Measurements from ENCODE around the gene FBXO21.
"Not testable (repeated sequence)": the region's sequence is repeated elsewhere in the genome, so short reads cannot be mapped to it uniquely, and the experiment has no call there.

The FBXO21 gene, protein sequence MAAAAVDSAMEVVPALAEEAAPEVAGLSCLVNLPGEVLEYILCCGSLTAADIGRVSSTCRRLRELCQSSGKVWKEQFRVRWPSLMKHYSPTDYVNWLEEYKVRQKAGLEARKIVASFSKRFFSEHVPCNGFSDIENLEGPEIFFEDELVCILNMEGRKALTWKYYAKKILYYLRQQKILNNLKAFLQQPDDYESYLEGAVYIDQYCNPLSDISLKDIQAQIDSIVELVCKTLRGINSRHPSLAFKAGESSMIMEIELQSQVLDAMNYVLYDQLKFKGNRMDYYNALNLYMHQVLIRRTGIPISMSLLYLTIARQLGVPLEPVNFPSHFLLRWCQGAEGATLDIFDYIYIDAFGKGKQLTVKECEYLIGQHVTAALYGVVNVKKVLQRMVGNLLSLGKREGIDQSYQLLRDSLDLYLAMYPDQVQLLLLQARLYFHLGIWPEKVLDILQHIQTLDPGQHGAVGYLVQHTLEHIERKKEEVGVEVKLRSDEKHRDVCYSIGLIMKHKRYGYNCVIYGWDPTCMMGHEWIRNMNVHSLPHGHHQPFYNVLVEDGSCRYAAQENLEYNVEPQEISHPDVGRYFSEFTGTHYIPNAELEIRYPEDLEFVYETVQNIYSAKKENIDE

DNA sequence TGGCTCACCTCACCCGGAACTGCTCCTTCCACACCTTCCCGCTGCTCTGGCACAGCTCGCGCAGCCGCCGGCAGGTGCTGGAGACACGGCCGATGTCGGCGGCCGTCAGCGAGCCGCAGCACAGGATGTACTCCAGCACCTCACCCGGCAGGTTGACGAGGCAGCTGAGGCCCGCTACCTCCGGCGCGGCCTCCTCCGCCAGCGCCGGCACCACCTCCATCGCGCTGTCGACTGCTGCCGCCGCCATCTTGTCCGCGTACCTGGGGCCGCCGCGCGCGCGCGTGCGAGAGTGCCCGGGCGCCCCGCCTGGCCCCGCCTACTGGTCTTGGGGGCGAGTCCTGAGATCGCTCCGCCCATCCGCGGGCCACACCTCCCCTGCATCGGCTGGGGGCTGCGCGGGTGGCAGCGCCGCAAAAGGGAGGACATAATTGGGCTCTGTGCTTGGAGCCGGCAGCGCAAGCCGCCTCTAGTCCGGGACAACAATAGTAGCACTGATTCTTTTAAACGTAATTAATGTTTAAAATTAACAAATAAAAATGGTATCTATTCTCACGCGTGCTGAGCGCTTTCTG lies at the start of gene FBXO21:
TSS of gene FBXO21 (minus strand) at position 261 of the 572 bp plus-strand sequence. CDS start at position 247, 14 bp downstream.
- peak; percentile 84 to 90 for DNase-seq (ENCODE audit: low read depth in 2 of 2)

DNA sequence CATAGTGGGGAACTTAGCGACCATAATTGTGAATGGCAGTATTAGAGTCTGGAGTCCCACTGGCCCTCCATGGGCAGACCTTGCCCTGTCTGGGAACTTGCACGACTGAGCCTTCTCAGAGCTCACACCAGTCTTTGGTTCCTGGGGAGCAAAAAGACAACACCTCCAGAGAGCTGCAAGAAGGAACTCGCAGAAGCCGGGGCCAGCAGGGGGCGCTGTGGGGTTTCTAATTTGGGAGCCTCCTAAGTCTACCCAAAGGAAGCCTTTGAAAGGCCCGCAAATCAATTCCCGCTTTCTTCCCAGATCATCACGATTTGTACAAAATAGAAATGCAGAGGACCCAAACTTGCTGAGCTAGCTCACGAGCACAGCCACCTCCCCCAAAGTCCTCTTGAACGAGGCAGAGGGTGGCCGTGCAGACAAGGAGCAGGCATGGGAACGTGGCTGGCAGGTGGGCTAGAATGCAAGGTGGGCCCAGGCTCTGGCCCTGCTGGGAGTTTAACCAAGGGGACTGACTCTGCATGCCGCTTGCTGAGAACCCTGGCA lies 46.3 kb upstream of the FBXO21 start:
- peak; percentile 71 to 96 for DNase-seq (ENCODE audit: low read depth in 2 of 2)

DNA sequence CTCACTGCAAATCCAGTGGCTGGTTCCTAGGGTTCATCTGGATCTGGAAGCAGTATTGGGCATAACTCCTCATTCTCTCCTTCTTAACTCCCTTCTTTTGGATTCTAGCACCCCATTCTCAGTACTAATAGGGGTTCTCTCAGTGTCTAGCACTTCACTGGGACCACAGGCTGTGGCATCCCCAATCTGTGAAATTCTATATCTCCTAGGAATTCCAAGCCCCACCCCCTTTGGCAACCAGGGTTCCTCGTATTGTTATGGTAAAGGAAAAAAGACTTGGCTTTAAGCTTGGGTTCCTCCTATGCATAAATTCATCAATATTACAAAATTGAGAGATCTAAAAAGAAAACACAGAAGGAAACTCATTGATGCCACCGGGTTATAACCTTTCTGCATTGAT lies 45.0 kb upstream of the FBXO21 start:
- no peak for DNase-seq (ENCODE audit: low read depth in 2 of 2)

DNA sequence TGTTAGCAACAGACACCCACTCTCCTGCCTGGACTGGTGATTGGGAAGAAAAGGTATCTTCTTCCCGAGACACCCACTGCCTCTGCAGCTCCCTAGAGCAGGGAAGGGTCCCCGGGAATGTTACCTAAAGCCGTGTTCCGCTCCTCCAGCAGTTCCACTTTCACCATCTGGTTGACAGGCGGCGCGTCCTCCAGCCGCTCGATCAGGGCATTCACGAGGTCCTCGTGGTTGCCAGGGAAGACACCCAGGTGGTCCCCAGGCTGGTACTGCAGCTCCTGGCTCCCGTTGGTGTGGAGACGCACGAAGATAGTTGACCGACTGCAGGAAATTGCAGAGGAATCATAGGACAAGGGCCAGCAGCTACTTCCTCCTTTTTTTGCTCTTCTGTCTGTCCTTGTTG lies 44.2 kb upstream of the FBXO21 start:
- DNase-seq (ENCODE audit: low read depth in 2 of 2): no peak

DNA sequence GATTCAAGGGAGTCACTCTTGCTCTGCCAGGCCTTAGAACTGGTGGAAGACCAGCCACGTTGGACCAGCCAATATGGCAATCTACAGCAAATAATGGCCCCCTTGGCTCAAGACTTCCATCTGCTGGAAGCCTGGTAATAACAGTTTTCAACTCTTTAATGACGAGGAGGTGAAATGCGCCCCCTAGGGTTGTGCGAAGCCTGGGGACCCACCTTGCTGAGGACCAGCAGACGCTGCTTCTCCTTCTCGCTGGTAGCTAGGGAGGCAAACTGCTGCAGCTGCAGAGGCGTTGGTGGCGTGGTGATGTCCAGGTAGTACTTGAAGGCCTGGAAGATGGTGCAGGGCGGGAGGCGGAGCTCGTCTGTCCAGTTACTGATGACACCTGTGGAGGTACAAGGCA lies 41.5 kb upstream of the FBXO21 start:
- DNase-seq (ENCODE audit: low read depth in 2 of 2): no peak

DNA sequence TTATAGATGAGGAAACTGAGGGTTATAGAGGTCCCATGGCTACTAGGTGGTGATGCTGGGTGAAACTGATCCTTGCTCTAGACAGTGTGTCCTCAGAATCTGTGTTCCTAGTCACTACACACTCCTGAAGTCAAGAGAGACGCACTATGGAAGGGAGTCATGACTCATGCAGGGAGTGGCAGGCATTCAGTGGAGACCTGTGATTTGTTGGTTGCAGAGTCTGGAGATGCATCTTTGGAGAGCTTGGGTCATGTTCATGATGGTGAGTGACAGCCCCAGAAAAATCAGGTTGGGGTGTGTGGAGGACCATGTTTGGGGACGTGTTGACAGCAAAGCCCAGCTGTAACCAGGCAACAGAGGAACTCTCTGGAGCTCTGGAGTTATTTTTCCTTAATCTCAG lies 38.0 kb upstream of the FBXO21 start:
- no peak for DNase-seq (ENCODE audit: low read depth in 2 of 2)

DNA sequence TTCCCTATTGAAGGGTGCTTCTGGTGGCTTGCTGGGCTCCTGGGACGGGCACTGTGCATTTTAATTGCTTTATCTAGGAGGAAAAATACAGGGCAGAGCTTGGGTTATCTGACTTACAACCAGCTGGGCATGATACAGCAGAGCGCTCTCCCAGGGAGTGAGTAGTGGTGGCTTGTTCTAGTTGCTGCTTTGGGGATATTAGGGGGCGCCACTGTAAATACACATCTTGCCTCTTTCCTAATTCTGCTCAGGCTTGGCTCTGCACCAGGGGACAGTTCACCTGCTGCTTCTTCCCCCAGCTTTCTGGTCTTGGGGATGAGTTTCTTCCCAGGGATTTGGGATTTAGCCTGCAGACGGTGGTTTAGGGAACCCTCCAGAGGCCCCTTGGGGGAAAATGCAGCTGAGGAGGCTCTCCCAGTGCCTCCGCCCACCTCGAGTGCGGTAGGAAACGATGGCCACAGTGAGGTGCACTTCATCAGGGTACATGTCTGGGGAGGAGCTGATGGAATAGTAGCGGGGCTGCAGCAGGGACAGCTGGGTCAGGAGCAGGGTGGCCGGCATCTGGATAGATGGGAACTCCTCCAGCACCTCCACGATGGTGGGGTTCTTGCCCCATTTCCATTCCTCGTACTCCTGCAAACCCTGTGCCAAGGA lies 36.9 kb upstream of the FBXO21 start:
- no peak for DNase-seq (ENCODE audit: low read depth in 2 of 2)

DNA sequence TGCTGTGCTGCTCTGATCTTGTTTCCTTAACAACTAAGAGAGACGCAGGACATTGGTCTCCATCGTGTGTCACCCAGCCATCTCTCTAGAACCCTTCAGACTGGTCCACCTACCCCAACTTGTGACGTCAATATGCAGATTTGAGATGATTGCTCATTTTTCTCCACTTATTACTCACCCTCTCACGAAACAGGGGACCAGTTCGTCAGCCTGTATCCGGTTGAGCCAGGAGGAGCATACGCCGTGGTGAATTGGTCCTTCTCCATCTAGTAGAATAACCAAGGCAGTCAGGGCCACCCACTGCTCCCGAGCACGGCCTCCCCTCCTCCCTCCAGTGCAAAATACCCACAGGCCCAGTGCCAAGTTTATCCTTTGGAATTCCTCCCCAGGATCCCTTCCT lies 36.2 kb upstream of the FBXO21 start:
- DNase-seq (ENCODE audit: low read depth in 2 of 2): no peak

DNA sequence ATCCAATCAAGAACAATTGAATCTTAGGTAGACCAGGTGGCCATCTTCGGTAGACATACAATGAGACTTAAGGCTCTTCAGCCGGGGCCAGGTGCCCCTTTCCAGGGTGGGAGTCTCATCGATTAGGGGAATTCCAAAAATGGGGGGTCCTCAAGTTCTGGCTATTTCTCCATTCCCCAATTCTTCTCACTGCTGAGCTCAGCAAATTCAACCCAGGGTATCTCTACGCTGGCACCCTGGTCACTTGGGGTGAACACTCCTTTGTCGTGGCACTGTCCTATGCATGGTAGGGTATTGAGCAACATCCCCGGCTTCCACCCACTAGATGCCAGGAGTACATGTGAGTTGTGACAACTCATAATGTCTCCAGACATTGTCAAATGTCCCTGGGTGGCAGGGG lies 34.9 kb upstream of the FBXO21 start:
- no peak for DNase-seq (ENCODE audit: low read depth in 2 of 2)

DNA sequence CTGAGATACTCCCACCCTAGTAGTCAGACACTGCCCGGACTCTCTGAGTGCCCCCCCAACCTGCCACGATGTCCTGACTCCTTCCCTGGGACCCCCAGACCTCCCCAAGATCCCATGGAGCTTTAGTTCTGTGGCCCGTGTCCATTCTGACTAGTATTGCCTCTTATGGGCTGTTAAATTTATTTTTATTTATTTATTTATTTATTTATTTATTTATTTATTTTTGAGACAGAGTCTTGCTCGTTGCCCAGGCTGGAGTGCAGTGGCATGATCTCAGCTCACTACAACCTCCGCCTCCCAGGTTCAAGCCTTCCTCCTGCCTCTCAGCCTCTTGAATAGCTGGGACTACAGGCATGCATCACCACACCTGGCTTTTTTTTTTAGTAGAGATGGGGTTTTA lies 30.7 kb upstream of the FBXO21 start:
- DNase-seq (ENCODE audit: low read depth in 2 of 2): not testable (repeated sequence)

DNA sequence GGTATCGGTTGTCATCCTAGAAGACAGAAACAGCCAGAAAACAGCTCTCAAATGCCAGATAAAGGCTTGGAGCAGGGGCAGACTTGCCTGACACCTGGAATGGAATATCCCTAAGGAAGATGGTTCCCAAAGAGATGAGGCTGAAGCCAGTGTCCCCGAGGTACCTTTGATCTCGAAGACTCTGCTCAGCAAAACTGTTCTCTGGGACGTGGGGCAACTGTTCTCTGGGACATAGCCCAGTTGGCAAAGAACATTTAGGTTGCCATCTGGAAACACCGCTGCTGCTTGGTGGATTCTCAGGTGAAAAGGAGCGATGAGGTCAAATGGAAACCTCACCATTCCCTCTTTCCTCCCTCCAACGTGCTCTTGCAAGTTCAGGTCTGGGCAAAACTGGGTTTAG lies 27.9 kb upstream of the FBXO21 start:
- no peak for DNase-seq (ENCODE audit: low read depth in 2 of 2)

DNA sequence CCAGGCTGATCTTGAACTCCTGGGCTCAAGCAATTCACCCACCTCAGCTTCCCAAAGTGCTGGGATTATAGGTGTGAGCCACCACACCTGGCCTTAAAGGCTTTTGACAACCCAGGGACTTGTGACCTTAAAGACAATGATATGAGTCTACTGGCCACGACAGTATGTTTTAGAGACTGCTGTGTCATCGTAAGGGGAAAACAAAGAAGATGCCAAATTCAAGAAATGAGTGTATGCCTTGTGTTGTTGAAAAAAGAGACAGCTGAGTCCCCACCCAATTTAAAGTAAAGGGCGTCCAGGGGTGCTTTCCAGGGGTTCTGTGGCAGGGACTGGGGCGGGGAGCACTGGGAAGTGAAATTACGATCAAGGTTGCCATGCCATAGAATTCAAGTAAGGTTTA lies 26.4 kb upstream of the FBXO21 start:
- no peak for DNase-seq (ENCODE audit: low read depth in 2 of 2)

DNA sequence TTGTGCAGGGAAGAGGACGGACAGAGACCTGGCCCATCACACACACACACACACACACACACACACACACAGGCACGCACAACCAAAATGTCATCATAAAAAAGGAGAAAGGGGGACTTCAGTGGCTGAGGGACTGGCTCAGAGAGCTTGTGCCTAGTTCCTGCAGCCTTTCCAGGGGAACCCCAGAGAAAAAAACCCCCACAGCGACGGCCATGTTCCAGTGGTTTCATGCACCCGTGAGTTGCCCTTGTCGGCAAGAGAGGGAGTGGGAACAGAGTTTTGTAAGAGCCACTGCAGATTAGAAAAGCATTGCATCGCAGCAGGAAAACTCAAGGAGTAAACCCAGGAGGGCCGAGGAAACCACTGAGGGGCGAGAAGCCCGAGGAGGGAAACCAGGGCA lies 24.5 kb upstream of the FBXO21 start:
- DNase-seq (ENCODE audit: low read depth in 2 of 2): no peak

DNA sequence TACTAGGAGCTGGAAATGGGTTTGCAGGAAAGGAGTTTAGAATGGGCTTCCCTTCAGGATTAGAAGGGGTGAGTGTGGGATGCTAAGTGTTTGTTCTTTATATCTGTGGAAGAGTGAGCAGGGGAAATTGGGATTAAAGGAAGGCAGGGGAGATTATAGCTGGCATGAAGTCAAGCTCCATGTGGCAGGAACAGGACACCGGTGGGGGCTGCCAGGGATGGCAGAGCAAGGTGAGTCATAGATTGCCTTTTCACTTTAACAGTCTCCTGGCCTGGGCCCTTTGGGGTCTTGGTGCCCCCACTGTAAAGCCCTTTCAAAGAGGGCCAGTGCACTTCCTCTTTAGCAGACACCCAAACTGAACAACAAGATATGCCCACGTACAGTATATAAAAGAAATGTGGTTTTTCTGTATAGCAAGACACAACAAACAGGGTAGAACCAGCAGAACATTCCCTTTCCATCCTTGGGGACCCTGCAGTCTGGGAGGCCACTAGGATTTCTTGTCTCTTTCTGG lies 23.1 kb upstream of the FBXO21 start:
- DNase-seq (ENCODE audit: low read depth in 2 of 2): no peak

DNA sequence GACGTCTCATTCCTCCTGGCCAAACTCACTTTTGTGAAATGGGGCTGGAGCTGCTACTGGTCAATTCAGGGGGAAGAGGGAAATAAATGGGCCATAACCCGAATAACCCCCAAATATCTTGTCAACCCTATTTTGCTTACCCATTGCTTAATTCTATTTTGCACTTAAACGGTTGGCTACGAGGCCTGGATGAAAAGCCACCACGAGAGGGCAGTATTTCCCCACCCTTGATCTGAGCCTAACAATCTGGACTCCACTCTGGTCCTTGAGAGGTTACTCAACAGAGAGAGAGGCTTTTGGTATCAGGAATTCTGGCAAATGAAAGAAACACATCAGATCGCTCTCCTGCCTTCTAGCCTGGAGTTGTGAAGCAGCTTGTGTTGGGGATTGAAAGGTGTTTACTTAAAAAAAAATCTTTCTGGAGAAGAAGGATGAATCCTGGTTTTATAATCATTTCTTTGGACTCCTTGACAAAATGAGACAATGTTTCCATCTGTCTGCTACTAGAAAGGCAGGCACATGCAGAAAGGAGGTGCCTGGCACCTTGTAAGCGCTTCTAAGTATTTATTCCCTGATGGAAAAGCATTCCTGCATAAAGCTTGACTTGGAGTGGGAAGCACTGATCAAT lies 22.4 kb upstream of the FBXO21 start:
- DNase-seq (ENCODE audit: low read depth in 2 of 2): peak; percentile 41 to 63

DNA sequence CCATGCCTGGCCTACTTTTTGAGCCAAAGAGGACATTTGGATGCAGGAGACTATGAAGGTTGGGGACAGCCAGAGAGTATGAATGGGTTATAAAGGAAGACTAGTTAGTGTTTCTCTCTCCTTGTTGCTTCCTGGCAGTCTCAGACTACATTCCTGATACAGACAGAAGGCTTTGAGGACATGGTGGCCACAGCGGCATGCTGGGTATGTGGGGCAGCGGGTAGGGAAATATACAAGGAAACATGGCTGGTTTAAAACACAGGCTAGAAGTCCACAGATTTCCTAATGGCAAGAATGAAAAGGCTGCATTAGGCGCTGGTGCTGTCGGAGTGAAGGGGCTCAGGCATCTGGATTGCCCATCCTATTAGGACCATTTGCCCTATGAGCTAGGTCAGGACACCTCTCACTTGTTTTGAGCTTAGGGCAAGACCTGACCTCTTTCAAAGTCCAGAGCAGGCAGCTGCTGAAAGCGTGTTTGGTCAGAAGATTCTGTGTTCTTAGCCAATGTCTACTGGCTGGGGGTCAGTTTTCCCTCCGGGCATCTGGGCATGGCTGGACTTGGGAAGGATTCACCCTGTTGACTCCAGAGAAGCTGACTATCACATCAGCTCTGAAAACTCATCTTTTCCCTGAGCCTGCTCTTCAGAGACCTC lies 20.1 kb upstream of the FBXO21 start:
- DNase-seq (ENCODE audit: low read depth in 2 of 2): no peak

DNA sequence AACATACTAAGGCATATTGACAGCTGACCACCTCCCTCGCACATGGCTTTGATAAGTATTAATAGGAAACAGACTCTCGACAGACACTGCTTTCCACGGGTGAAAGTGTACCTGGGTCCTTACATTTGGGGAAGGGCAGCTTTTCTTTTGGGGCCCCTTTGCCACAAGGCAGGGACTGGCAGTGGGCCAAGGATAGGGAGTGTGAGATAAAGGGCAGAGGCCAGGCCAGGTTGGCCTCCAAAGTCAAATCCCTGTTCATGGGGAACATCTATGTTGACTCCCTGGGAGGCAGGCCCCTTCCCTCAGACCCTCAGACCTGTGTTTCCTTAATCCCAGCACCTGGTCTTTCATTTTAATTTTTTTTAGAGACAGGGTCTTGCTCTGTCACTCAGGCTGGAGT lies 19.4 kb upstream of the FBXO21 start:
- no peak for DNase-seq (ENCODE audit: low read depth in 2 of 2)

DNA sequence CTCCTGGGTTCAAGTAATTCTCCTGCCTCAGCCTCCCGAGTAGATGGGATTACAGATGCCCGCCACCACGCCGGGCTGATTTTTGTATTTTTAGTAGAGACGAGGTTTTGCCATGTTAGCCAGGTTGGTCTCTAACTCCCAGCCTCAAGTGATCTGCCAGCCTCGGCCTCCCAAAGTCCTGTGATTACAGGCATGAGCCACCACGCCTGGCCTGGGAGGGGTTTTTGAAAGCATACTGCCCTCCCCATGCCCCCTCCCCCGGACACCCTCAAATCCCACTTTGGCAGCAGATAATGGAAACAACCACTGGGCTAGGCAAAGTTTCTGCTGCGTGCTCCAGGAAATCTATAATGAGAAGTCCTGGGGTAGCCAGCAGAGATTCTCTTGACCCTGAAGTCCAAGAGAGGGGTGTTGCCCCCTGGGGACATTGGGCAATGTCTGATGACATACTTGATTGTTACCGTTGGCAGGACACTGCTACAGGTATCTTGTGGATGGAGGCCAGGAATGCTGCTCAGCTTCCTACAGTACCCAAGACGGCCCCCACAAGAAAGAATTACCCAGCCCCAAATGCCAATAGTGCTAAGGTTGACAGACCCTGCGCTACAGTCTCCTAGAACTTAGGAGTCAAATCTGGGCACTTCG lies 18.7 kb upstream of the FBXO21 start:
- no peak for DNase-seq (ENCODE audit: low read depth in 2 of 2)

DNA sequence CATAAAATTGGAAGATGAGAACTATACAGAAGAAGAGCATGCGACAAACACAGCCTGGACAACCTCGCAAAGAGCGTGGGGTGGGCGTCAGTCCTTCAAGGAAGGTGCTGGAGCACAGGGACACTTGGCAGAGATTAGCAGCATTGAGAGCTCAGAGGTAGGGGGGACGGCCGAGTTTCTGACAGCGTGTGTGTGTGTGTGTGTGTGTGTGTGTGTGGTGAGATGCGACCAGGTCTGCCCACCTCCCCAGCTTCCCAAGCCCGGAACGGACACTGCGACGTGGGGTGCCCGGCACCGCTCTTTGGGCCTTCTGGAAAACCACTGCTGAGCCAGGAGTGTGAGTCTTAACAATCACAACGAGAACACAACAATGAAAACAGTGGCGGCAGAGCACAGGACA lies 17.9 kb upstream of the FBXO21 start:
- no peak for DNase-seq (ENCODE audit: low read depth in 2 of 2)

DNA sequence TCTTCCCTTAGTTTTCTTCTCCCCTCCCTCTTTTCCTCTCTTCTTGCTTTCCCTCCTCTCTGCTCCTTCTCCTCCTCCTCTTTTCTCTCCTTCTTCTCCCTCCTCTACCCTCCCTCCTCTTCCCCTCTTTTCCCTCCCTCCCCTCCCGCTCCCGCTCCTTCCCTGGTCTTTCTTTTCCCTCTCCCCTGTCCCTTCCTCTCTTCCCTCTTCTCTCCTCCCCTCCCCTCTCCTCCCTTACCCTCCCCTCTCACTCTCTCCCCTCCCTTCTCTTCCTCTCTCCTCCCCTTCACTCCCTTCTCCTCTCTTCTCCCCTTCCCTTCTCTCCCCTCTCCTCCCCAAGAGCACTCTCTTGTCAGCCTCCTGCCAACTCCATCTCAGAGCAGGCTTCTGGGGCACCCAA lies 17.4 kb upstream of the FBXO21 start:
- no peak for DNase-seq (ENCODE audit: low read depth in 2 of 2)

DNA sequence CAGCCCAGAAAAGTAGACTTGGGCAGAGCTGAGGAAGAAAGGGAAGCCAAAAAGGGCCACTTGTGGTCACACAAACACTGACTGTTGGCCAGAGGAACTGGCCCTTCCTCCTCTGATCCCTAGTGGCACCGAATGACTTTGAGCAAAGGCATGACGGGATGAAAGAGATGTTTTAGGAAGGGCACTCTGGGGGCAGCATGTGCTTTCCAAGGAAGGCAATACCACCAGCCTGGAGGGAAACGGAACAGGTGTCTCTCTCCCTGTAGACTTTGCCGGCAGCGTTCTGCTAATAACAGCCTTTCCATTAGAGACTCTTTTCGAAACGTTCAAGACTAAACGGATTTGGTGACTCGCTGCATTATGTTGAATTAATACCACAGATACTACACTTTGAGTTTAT lies 12.3 kb upstream of the FBXO21 start:
- no peak for DNase-seq (ENCODE audit: low read depth in 2 of 2)

Data from stimulated activated CD4-positive, alpha-beta T cell treated with anti-CD3 and anti-CD28 coated beads, Interleukin-4, amount 100 ng/mL, for 48 hours (primary cell).